H9 (cell line): ENCODE data around the gene CTF1. TPM values are rescaled to one million over a fixed set of nuclear protein-coding genes. Genes with fewer than 3 reads are reported as not detected.

Experiments used
- DNase-seq: peaks from one replicate; pipeline ENCODE4 v3.0.0-alpha.2; 2017
- H2AFZ ChIP-seq: one replicate; pipeline ENCODE4 v1.6.1; 2013; ENCODE audit warnings: mild to moderate bottlenecking, low read length, control low read depth, moderate library complexity
- H2AK5ac ChIP-seq: 2 replicates; pipeline ENCODE4 v1.6.1; 2013; ENCODE audit warnings: low read length, control low read depth, mixed read lengths; ENCODE audit not compliant: insufficient read length
- H2BK120ac ChIP-seq: one replicate; pipeline ENCODE4 v1.6.1; 2013; ENCODE audit warnings: low read depth, mild to moderate bottlenecking, low read length, control low read depth, inconsistent platforms; ENCODE audit not compliant: poor library complexity, severe bottlenecking
- H2BK12ac ChIP-seq: 2 replicates; pipeline ENCODE4 v1.6.1; 2013; ENCODE audit warnings: low read length, control low read depth, mixed read lengths, low read depth; ENCODE audit not compliant: insufficient read length
- H2BK15ac ChIP-seq: 2 replicates; pipeline ENCODE4 v1.6.1; 2013; ENCODE audit warnings: low read depth, low read length, control low read depth
- H2BK20ac ChIP-seq: one replicate; pipeline ENCODE4 v1.6.1; 2013; ENCODE audit warnings: low read depth, mild to moderate bottlenecking, low read length, control low read depth, inconsistent platforms; ENCODE audit not compliant: poor library complexity, severe bottlenecking
- H2BK5ac ChIP-seq: 2 replicates; pipeline ENCODE4 v1.6.1; 2013; ENCODE audit warnings: low read length, control low read depth, mixed read lengths; ENCODE audit not compliant: insufficient read length
- H3K14ac ChIP-seq: 2 replicates; pipeline ENCODE4 v1.6.1; 2013; ENCODE audit warnings: low read length, control low read depth; ENCODE audit not compliant: insufficient read depth
- H3K18ac ChIP-seq: 2 replicates; pipeline ENCODE4 v1.6.1; 2013; ENCODE audit warnings: low read depth, mild to moderate bottlenecking, mixed read lengths, low read length, control low read depth; ENCODE audit not compliant: insufficient read length
- H3K23ac ChIP-seq: 2 replicates; pipeline ENCODE4 v1.6.1; 2013; ENCODE audit warnings: low read length, control low read depth, mixed read lengths, low read depth; ENCODE audit not compliant: insufficient read length
- H3K23me2 ChIP-seq: 2 replicates; pipeline ENCODE4 v1.6.1; 2013; ENCODE audit warnings: low read depth, mild to moderate bottlenecking, mixed read lengths, low read length, control low read depth; ENCODE audit not compliant: insufficient read length, poor library complexity, severe bottlenecking
- H3K27ac ChIP-seq: 2 replicates; pipeline ENCODE4 v1.5.1; 2013; ENCODE audit warnings: low read length, control low read depth, mixed read lengths, low read depth; ENCODE audit not compliant: insufficient read length
- H3K27me3 ChIP-seq: 2 replicates; pipeline ENCODE4 v1.6.1; 2013; ENCODE audit warnings: low read length, control low read depth, inconsistent platforms; ENCODE audit not compliant: insufficient read depth
- H3K4ac ChIP-seq: 2 replicates; pipeline ENCODE4 v1.6.1; 2013; ENCODE audit warnings: low read depth, mild to moderate bottlenecking, control low read depth, inconsistent platforms, low read length, moderate library complexity
- H3K4me1 ChIP-seq: 2 replicates; pipeline ENCODE4 v1.6.1; 2013; ENCODE audit warnings: low read length, control low read depth, inconsistent platforms; ENCODE audit not compliant: insufficient read depth
- H3K4me2 ChIP-seq: 2 replicates; pipeline ENCODE4 v1.6.1; 2013; ENCODE audit warnings: low read length, control low read depth, mixed read lengths; ENCODE audit not compliant: insufficient read length, insufficient read depth
- H3K56ac ChIP-seq: 2 replicates; pipeline ENCODE4 v1.6.1; 2013; ENCODE audit warnings: low read depth, mild to moderate bottlenecking, mixed read lengths, low read length, control low read depth; ENCODE audit not compliant: insufficient read length
- H3K79me1 ChIP-seq: 2 replicates; pipeline ENCODE4 v1.6.1; 2013; ENCODE audit warnings: low read depth, mild to moderate bottlenecking, moderate library complexity, low read length, control low read depth, inconsistent platforms; ENCODE audit not compliant: insufficient read depth, poor library complexity, severe bottlenecking
- H3K79me2 ChIP-seq: 2 replicates; pipeline ENCODE4 v1.6.1; 2013; ENCODE audit warnings: low read length, control low read depth, inconsistent platforms; ENCODE audit not compliant: insufficient read depth
- H3K9ac ChIP-seq: 2 replicates; pipeline ENCODE4 v1.6.1; 2013; ENCODE audit warnings: low read length, control low read depth, mixed read lengths; ENCODE audit not compliant: insufficient read length; ENCODE audit errors: extremely low read depth
- H3K9me3 ChIP-seq: one replicate; pipeline ENCODE4 v1.6.1; 2013; ENCODE audit warnings: low read depth, low read length, inconsistent platforms; ENCODE audit not compliant: control insufficient read depth
- H3T11ph ChIP-seq: one replicate; pipeline ENCODE4 v1.6.1; 2013; ENCODE audit warnings: mild to moderate bottlenecking, low read length, control low read depth, inconsistent platforms
- H4K20me1 ChIP-seq: one replicate; pipeline ENCODE4 v1.6.1; 2013; ENCODE audit not compliant: control insufficient read depth, insufficient read length, insufficient read depth
- H4K5ac ChIP-seq: 2 replicates; pipeline ENCODE4 v1.6.1; 2013; ENCODE audit warnings: low read depth, mild to moderate bottlenecking, mixed read lengths, low read length, control low read depth; ENCODE audit not compliant: insufficient read length
- H4K8ac ChIP-seq: replicated peaks from 2 replicates; pipeline ENCODE4 v1.6.1; 2013; ENCODE audit warnings: low read length, control low read depth, mixed read lengths, low read depth; ENCODE audit not compliant: insufficient read length
- H4K91ac ChIP-seq: 2 replicates; pipeline ENCODE4 v1.6.1; 2013; ENCODE audit warnings: low read depth, mild to moderate bottlenecking, moderate library complexity, mixed read lengths, low read length, control low read depth; ENCODE audit not compliant: insufficient read length
- H3K27ac Mint-ChIP-seq, 3 experiments: 2 replicates in 2 of 3; 3 replicates in 1 of 3; pipeline ENCODE4 v1.8.0; 2020 to 2021; ENCODE audit warnings: mixed read lengths in 3 of 3, mild to moderate bottlenecking in 1 of 3, moderate library complexity in 1 of 3
- H3K27me3 Mint-ChIP-seq: 2 replicates; pipeline ENCODE4 v1.8.0; 2021; ENCODE audit warnings: low read depth, mild to moderate bottlenecking, moderate library complexity, mixed read lengths
- H3K36me3 Mint-ChIP-seq, 3 experiments: 2 replicates in 2 of 3; 3 replicates in 1 of 3; pipeline ENCODE4 v1.8.0; 2020 to 2021; ENCODE audit warnings: low read depth in 3 of 3, mixed read lengths in 3 of 3; ENCODE audit not compliant: insufficient read depth in 1 of 3
- H3K4me1 Mint-ChIP-seq, 2 experiments: 2 replicates each; pipeline ENCODE4 v1.8.0; 2020; ENCODE audit warnings: mixed read lengths in 2 of 2
- H3K4me3 Mint-ChIP-seq, 2 experiments: 2 replicates in 1 of 2; 3 replicates in 1 of 2; pipeline ENCODE4 v1.8.0; 2020 to 2021; ENCODE audit warnings: mild to moderate bottlenecking in 2 of 2, mixed read lengths in 2 of 2, moderate library complexity in 1 of 2
- H3K9me3 Mint-ChIP-seq, 2 experiments: 2 replicates in 1 of 2; 3 replicates in 1 of 2; pipeline ENCODE4 v1.8.0; 2020; ENCODE audit warnings: mild to moderate bottlenecking in 2 of 2, mixed read lengths in 2 of 2, moderate library complexity in 1 of 2
- CTCF ChIP-seq: fragments of 200-600 bp; sonication (generic); conservative IDR thresholded peaks from 3 replicates; pipeline ENCODE4 v1.8.0; 2021; ENCODE audit warnings: antibody characterized with exemption, mild to moderate bottlenecking
- WGBS: extraction: QIAGEN DNeasy Blood & Tissue Kit; methylation state at CpG from one replicate; pipeline ENCODE4 v1.1.7; 2013; ENCODE audit warnings: missing lambda C conversion rate, low lambda C conversion rate, mixed read lengths; ENCODE audit not compliant: insufficient read length; ENCODE audit errors: extremely low coverage; 5-methylcytosine and 5-hydroxymethylcytosine counted together
- total RNA-seq: library from RNA; stranded (reverse); gene quantifications from 2 replicates; pipeline ENCODE4 v1.2.1, GENCODE V29; 2021

Gene CTF1
- total RNA-seq, 1 experiment from 2014 or later: 0.72 TPM

- H2BK12ac ChIP-seq: no peak overlapping the region
- H3K79me1 ChIP-seq: no peaks in the 10 kb centered on the region
- H2BK20ac ChIP-seq: no peak overlapping the region
- H3K56ac ChIP-seq: no peak overlapping the region
- no peaks in the 10 kb centered on the region for H3K27me3 Mint-ChIP-seq
- H3K79me2 ChIP-seq: no peaks in the 10 kb centered on the region
- no peak overlapping the region for H3T11ph ChIP-seq
- H3K9me3 ChIP-seq: no peaks in the 10 kb centered on the region
- H2AFZ ChIP-seq: no peak overlapping the region
- DNase-seq: no peak
- no peaks in the 10 kb centered on the region for H3K27me3 ChIP-seq
- H2BK15ac ChIP-seq: no peak overlapping the region
- peak overlapping the region; percentile 14 for H3K9ac ChIP-seq
- H4K91ac ChIP-seq: no peak overlapping the region
- WGBS: no CpG with 5 or more reads among the region's 11 CpGs
- no peak overlapping the region for H3K23ac ChIP-seq
- H3K14ac ChIP-seq: no peak overlapping the region
- no peak for TF ChIP-seq CTCF
- peaks cover 12 to 24% of the 10 kb centered on the region in 2 experiments for H3K4me1 Mint-ChIP-seq
- H4K8ac ChIP-seq: no peak overlapping the region
- H3K27ac Mint-ChIP-seq: peak overlapping the region; percentile 21 to 71 (median 68); a peak in 5 of 7 replicates
- H4K5ac ChIP-seq: no peak overlapping the region
- H3K23me2 ChIP-seq: peaks cover 10% of the 10 kb centered on the region
- no peak overlapping the region for H2BK120ac ChIP-seq
- H3K4me1 ChIP-seq: no peaks in the 10 kb centered on the region
- no peak overlapping the region for H3K4ac ChIP-seq
- H3K4me3 Mint-ChIP-seq: peak overlapping the region; percentile 85 to 92
- no peak overlapping the region for H3K27ac ChIP-seq
- no peak overlapping the region for H2BK5ac ChIP-seq
- no peaks in the 10 kb centered on the region; a peak in 1 of 5 replicates for H3K9me3 Mint-ChIP-seq
- H4K20me1 ChIP-seq: no peaks in the 10 kb centered on the region
- no peak overlapping the region for H3K18ac ChIP-seq
- H2AK5ac ChIP-seq: no peak overlapping the region
- peaks cover 16 to 23% (median 22%) of the 10 kb centered on the region in 3 experiments for H3K36me3 Mint-ChIP-seq
- peak overlapping the region; percentile 63 for H3K4me2 ChIP-seq
Measured at GRCh38 chr16:30924913-30925631, 28.7 kb downstream of the CTF1 start.
